Measurements from ENCODE around the gene MRTFA. TPM values are rescaled to one million over a fixed set of nuclear protein-coding genes. Genes with fewer than 3 reads are reported as not detected.
A peak's percentile ranks its signal among the peaks of the same experiment; 100 is the strongest.

Gene MRTFA
- total and polyA plus RNA-seq, 9 of the 15 experiments (the other 6 are each of a cell fraction or from before 2014, with no cell fraction given) = 0.84 to 21.1 (median 3.7) TPM

DNA sequence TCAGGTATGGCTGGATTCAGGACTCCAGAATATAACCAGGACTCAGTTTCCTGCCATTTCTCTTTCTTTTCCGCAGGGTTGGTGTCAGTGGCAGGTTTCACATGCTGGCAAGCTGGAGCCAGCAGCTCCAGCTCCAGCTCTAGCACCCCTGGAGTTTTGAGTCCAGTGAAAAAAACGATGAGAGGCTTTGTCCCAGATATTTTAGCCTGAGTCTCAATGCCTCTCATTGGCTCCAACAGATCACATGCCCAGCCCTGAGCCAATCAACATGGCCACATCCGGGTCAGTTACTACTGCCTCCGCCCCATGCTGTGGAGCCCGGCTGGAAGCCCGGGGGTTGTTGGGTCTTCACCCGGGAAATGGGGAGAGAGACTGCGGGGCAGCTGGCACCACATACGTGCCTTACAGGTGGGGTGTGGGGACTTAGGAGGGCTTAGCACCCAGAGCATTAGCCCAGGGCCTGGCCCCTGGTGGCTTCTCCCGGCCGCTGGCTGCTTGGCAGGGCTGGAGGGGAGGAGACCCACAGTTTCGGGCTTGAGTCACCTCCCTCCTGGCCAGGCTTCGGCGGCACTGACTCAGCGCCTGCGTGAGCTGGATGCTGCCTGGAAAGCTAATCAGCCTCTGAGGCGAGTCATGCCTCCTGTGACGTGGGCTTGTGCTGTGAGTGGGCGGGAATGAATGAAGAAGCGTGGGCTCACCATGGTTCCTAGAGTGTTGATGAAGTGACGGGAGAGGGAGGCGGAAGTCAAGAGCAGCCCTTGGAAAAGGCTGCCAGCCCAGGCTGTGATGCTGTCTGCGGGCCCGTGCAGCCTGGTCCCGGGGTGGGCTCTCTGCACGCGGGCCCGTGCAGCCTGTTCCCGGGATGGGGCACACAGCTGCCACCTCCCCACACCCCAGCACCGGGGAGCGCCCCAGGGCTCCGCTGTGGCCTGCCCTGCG is 15.3 kb upstream of the MRTFA start (continued):
- TF ChIP-seq, protein P1, sequence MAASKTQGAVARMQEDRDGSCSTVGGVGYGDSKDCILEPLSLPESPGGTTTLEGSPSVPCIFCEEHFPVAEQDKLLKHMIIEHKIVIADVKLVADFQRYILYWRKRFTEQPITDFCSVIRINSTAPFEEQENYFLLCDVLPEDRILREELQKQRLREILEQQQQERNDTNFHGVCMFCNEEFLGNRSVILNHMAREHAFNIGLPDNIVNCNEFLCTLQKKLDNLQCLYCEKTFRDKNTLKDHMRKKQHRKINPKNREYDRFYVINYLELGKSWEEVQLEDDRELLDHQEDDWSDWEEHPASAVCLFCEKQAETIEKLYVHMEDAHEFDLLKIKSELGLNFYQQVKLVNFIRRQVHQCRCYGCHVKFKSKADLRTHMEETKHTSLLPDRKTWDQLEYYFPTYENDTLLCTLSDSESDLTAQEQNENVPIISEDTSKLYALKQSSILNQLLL (CRISPR knock-in tag; IDR thresholded peaks at IDR 0.05; ENCODE audit: borderline replicate concordance) = no peak
- TF ChIP-seq ZNF316 (IDR thresholded peaks at IDR 0.05) (peak; percentile 87), MXI1 (IDR thresholded peaks at IDR 0.05; ENCODE audit: low read depth, low read length) (peak; percentile 65; the same call in 1 of the 2 replicates), TAF1 (IDR thresholded peaks at IDR 0.05; ENCODE audit: control insufficient read depth, extremely low read depth, insufficient read depth, low read length, severe bottlenecking) (peak; percentile 82), CREB3L1 (IDR thresholded peaks at IDR 0.05; ENCODE audit: borderline replicate concordance, low read depth) (0 out of 2 replicates have a peak, but pooled peaks have one; percentile 52), TAF7 (tag; IDR thresholded peaks at IDR 0.05) (peak; percentile 48), SMARCE1 (IDR thresholded peaks at IDR 0.05) (peak; percentile 65), MBD2 (IDR thresholded peaks at IDR 0.05; ENCODE audit: borderline replicate concordance, low read depth) (peak; percentile 21; the same call in 1 of the 2 replicates), AFF1 (IDR thresholded peaks at IDR 0.05; ENCODE audit: low read depth in 1 of 2, partially characterized antibody in 2 of 2) (peak in 1 of 2 experiments; percentile 27), NFIC (IDR thresholded peaks at IDR 0.05) (peak; percentile 51), JUN (IDR thresholded peaks at IDR 0.05; ENCODE audit: borderline replicate concordance, low read depth, low read length) (peak; percentile 54), JUN (CRISPR knock-in tag; IDR thresholded peaks at IDR 0.05; ENCODE audit: borderline replicate concordance) (no peak), HDAC2 (IDR thresholded peaks at IDR 0.05) (peak; percentile 76; the same call in 1 of the 2 replicates), TAF9B (IDR thresholded peaks at IDR 0.05; ENCODE audit: partially characterized antibody) (peak; percentile 89), KLF1 (tag; IDR thresholded peaks at IDR 0.05) (no peak), ADNP (tag; IDR thresholded peaks at IDR 0.05) (no peak), RB1 (IDR thresholded peaks at IDR 0.05; ENCODE audit: low read depth) (peak; percentile 55; the same call in 1 of the 2 replicates)
- TF ChIP-seq, protein P2, sequence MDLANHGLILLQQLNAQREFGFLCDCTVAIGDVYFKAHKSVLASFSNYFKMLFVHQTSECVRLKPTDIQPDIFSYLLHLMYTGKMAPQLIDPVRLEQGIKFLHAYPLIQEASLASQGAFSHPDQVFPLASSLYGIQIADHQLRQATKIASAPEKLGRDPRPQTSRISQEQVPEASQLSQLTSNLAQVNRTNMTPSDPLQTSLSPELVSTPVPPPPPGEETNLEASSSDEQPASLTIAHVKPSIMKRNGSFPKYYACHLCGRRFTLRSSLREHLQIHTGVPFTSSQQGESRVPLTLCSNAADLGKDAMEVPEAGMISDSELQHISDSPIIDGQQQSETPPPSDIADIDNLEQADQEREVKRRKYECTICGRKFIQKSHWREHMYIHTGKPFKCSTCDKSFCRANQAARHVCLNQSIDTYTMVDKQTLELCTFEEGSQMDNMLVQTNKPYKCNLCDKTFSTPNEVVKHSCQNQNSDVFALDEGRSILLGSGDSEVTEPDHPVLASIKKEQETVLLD (IDR thresholded peaks at IDR 0.05) = peak; percentile 84
